Measurements from ENCODE around the gene SPATS2.

GRCh38 chr12:49330032-49330619 lies 37.1 kb upstream of the SPATS2 start:
- TF ChIP-seq CTCF (IDR thresholded peaks at IDR 0.05) (no peak), POLR2A (IDR thresholded peaks at IDR 0.05) (no peak), EP300 (IDR thresholded peaks at IDR 0.05) (no peak)

All from ovary (tissue), 3 donors.